K562 (cell line): ENCODE data around the gene NEU1. TPM values are rescaled to one million over a fixed set of nuclear protein-coding genes. Genes with fewer than 3 reads are reported as not detected.
A peak's percentile ranks its signal among the peaks of the same experiment; 100 is the strongest.

Experiments used
- CBFA2T3 ChIP-seq: fragments of 450-650 bp; IDR thresholded peaks from 2 replicates; pipeline ENCODE4 v1.6.1; 2017
- CGGBP1 ChIP-seq: fragments of 250-450 bp; sonication (Bioruptor Pico); IDR thresholded peaks from 2 replicates; pipeline ENCODE4 v1.9.0; 2021; ENCODE audit warnings: mild to moderate bottlenecking
- CREB3L1 ChIP-seq: fragments of 450-650 bp; IDR thresholded peaks from 2 replicates; pipeline ENCODE4 v1.6.1; 2014; ENCODE audit warnings: low read depth, mild to moderate bottlenecking, moderate library complexity, borderline replicate concordance
- JUNB ChIP-seq: fragments of 450-650 bp; formaldehyde crosslinking; conservative IDR thresholded peaks from 2 replicates; pipeline ENCODE4 v1.4.0; 2020; ENCODE audit warnings: mild to moderate bottlenecking
- KDM5B ChIP-seq: fragments of 200-600 bp; sonication (generic); IDR thresholded peaks from 2 replicates; pipeline ENCODE4 v1.6.1; 2012; ENCODE audit warnings: low read depth, mild to moderate bottlenecking, moderate library complexity, low read length, control low read depth, inconsistent platforms; ENCODE audit not compliant: insufficient replicate concordance
- NR3C1 ChIP-seq: sonication (generic); formaldehyde crosslinking; IDR thresholded peaks from 2 replicates; pipeline ENCODE4 v1.8.1; 2022; ENCODE audit warnings: missing genetic modification reagents
- RFX1 ChIP-seq: fragments of 450-650 bp; IDR thresholded peaks from 2 replicates; pipeline ENCODE4 v1.6.1; 2016; ENCODE audit warnings: mild to moderate bottlenecking, moderate library complexity
- RREB1 ChIP-seq: fragments of 250-450 bp; sonication (Bioruptor Pico); IDR thresholded peaks from 2 replicates; pipeline ENCODE4 v1.4.0; 2020
- SRSF9 ChIP-seq: fragments of 200-400 bp; formaldehyde crosslinking; IDR thresholded peaks from 2 replicates; pipeline ENCODE4 v1.6.1; 2017; ENCODE audit warnings: low read depth, low read length, borderline replicate concordance
- TEAD4 ChIP-seq, 2 experiments: sonication (generic) in 1 of 2; formaldehyde crosslinking in 1 of 2; IDR thresholded peaks; 2 replicates each; pipeline versions ENCODE4 v1.6.1 to v1.8.0; 2012 to 2022; ENCODE audit warnings: borderline replicate concordance in 1 of 2, inconsistent platforms in 1 of 2, low read length in 1 of 2, mild to moderate bottlenecking in 1 of 2, missing genetic modification reagents in 1 of 2
- THRAP3 ChIP-seq: fragments of 450-650 bp; IDR thresholded peaks from 2 replicates; pipeline ENCODE4 v1.6.1; 2016; ENCODE audit warnings: mild to moderate bottlenecking, inconsistent platforms, borderline replicate concordance
- polyA plus RNA-seq, 8 experiments: library from polyadenylated mRNA; depleted of rRNA in 4 of 8; stranded (reverse) in 5 of 8; unstranded in 3 of 8; fragments of >200 nt; fragmentation: Nextera tagmentation in 2 of 8; fragmentation: Illumina TruSeq in 1 of 8; extraction: Ambion mirVana in 2 of 8; extraction: Trizol in 1 of 8; gene quantifications; 2 replicates each; pipeline versions ENCODE4 v1.2.1 to v1.2.3, GENCODE V29; 2011 to 2014; ENCODE audit warnings: inconsistent platforms in 1 of 8, missing spikeins in 1 of 8
- total RNA-seq, 7 experiments: library from RNA; depleted of rRNA in 6 of 7; stranded (reverse); fragments of >200 nt in 6 of 7; fragmentation: Illumina TruSeq in 2 of 7; extraction: Trizol in 2 of 7; gene quantifications; 2 replicates each; pipeline versions ENCODE4 v1.2.1 to v1.2.3, GENCODE V29; 2011 to 2021; ENCODE audit warnings: low replicate concordance in 1 of 7
- TF ChIP-seq, protein P1 (sequence below): sonication (generic); formaldehyde crosslinking; IDR thresholded peaks from 2 replicates; pipeline ENCODE4 v1.4.0; 2020; ENCODE audit warnings: mild to moderate bottlenecking, missing genetic modification reagents
- TF ChIP-seq, protein P2 (sequence below), 2 experiments: IDR thresholded peaks; 2 replicates each; pipeline ENCODE4 v1.6.1; 2012; ENCODE audit warnings: improper control_type of control experiment in 2 of 2, low read depth in 2 of 2, low read length in 2 of 2, borderline replicate concordance in 1 of 2

NEU1 gene
- total and polyA plus RNA-seq, 9 of the 15 experiments (the other 6 are each of a cell fraction or from before 2014, with no cell fraction given), result 14.8 to 67.8 (median 51.0) TPM

GRCh38 chr6:31822036-31822821, 40.4 kb downstream of the NEU1 start (continued):
- TF ChIP-seq RREB1, result no peak
- no peak for TF ChIP-seq SRSF9
- no peak for TF ChIP-seq JUNB (CRISPR knock-in tag)
- TF ChIP-seq NR3C1 (CRISPR knock-in tag), result no peak
- no peak for TF ChIP-seq THRAP3
- TF ChIP-seq CGGBP1 (CRISPR knock-in tag), result no peak
- peak; percentile 60 for TF ChIP-seq KDM5B
- no peak for TF ChIP-seq CREB3L1
- TF ChIP-seq CBFA2T3, result no peak
- TF ChIP-seq, protein P1, sequence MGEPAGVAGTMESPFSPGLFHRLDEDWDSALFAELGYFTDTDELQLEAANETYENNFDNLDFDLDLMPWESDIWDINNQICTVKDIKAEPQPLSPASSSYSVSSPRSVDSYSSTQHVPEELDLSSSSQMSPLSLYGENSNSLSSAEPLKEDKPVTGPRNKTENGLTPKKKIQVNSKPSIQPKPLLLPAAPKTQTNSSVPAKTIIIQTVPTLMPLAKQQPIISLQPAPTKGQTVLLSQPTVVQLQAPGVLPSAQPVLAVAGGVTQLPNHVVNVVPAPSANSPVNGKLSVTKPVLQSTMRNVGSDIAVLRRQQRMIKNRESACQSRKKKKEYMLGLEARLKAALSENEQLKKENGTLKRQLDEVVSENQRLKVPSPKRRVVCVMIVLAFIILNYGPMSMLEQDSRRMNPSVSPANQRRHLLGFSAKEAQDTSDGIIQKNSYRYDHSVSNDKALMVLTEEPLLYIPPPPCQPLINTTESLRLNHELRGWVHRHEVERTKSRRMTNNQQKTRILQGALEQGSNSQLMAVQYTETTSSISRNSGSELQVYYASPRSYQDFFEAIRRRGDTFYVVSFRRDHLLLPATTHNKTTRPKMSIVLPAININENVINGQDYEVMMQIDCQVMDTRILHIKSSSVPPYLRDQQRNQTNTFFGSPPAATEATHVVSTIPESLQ (CRISPR knock-in tag), result peak; percentile 80
- TF ChIP-seq, protein P2, sequence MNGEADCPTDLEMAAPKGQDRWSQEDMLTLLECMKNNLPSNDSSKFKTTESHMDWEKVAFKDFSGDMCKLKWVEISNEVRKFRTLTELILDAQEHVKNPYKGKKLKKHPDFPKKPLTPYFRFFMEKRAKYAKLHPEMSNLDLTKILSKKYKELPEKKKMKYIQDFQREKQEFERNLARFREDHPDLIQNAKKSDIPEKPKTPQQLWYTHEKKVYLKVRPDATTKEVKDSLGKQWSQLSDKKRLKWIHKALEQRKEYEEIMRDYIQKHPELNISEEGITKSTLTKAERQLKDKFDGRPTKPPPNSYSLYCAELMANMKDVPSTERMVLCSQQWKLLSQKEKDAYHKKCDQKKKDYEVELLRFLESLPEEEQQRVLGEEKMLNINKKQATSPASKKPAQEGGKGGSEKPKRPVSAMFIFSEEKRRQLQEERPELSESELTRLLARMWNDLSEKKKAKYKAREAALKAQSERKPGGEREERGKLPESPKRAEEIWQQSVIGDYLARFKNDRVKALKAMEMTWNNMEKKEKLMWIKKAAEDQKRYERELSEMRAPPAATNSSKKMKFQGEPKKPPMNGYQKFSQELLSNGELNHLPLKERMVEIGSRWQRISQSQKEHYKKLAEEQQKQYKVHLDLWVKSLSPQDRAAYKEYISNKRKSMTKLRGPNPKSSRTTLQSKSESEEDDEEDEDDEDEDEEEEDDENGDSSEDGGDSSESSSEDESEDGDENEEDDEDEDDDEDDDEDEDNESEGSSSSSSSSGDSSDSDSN (IDR thresholded peaks at IDR 0.05; ENCODE audit: borderline replicate concordance in 1 of 2, low read depth in 2 of 2, low read length in 2 of 2), result peak; percentile 89 to 95; a peak in 2 of 4 replicates
- peak; percentile 29 for TF ChIP-seq TEAD4 (IDR thresholded peaks at IDR 0.05; ENCODE audit: low read length)
- no peak for TF ChIP-seq TEAD4 (CRISPR knock-in tag; IDR thresholded peaks at IDR 0.05; ENCODE audit: borderline replicate concordance)
- no peak for TF ChIP-seq RFX1
